ENCODE measurements around the gene FLYWCH1. TPM values are rescaled to one million over a fixed set of nuclear protein-coding genes. Genes with fewer than 3 reads are reported as not detected.

Gene FLYWCH1
- total RNA-seq, 6 experiments from 2014 or later, result 30.3 to 34.9 (median 33.7) TPM

GRCh38 chr16:2964475-2965336, 53.0 kb downstream of the FLYWCH1 start:
- Mint-ChIP-seq H3K9me3 (0 out of 2 replicates have a peak, but pooled peaks cover 6% of the 10 kb centered on the region), H3K27ac (no peak overlapping the region), H3K36me3 (ENCODE audit: low read depth) (no peaks in the 10 kb centered on the region), H3K4me1 (ENCODE audit: low read depth) (no peaks in the 10 kb centered on the region), H3K27me3 (ENCODE audit: insufficient read depth) (peaks cover 32% of the 10 kb centered on the region), H3K4me3 (no peak overlapping the region)
- no peak for DNase-seq
- no peak; the same call in 1 of the 2 replicates for TF ChIP-seq CTCF (IDR thresholded peaks at IDR 0.05)

GRCh38 chr16:2966043-2966807, 54.5 kb downstream of the FLYWCH1 start:
- Mint-ChIP-seq H3K27me3 (ENCODE audit: insufficient read depth) (peaks cover 24% of the 10 kb centered on the region), H3K36me3 (ENCODE audit: low read depth) (no peaks in the 10 kb centered on the region), H3K27ac (no peak overlapping the region), H3K9me3 (0 out of 2 replicates have a peak, but pooled peaks cover 6% of the 10 kb centered on the region), H3K4me3 (no peak overlapping the region), H3K4me1 (ENCODE audit: low read depth) (peaks cover 8% of the 10 kb centered on the region; the same call in 1 of the 2 replicates)
- no peak for TF ChIP-seq CTCF (IDR thresholded peaks at IDR 0.05)
- no peak for DNase-seq

GRCh38 chr16:2966808-2967191, 55.1 kb downstream of the FLYWCH1 start:
- no peak for DNase-seq
- H3K27me3 Mint-ChIP-seq (ENCODE audit: insufficient read depth), result peaks cover 24% of the 10 kb centered on the region
- no peak overlapping the region for H3K4me3 Mint-ChIP-seq
- no peak for TF ChIP-seq CTCF (IDR thresholded peaks at IDR 0.05)
- 0 out of 2 replicates have a peak, but pooled peaks cover 6% of the 10 kb centered on the region for H3K9me3 Mint-ChIP-seq
- H3K27ac Mint-ChIP-seq, result no peak overlapping the region
- peaks cover 8% of the 10 kb centered on the region; the same call in 1 of the 2 replicates for H3K4me1 Mint-ChIP-seq (ENCODE audit: low read depth)
- no peaks in the 10 kb centered on the region for H3K36me3 Mint-ChIP-seq (ENCODE audit: low read depth)

DNA sequence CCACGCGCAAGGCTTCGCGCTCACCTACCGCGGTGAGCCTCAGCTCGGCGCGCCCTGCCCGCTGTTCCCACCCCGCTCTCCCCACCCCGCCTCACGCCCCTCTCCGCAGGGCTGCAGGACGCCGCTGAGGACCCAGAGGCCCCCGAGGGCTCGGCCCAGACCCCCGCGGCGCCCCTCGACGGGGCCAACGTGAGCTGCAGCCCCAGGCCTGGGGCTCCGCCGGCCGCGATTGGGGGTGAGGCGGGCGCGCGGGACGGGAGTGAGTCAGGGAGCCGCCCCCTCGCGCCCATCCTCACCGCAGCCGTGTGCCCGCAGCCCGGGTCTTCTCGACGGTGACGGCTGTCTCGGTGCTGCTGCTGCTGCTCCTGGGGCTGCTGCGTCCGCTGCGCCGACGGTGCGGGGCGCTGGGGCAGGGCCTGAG, 55.5 kb downstream of the FLYWCH1 start:
- no peak overlapping the region for H3K27ac Mint-ChIP-seq
- peaks cover 8% of the 10 kb centered on the region; the same call in 1 of the 2 replicates for H3K4me1 Mint-ChIP-seq (ENCODE audit: low read depth)
- peaks cover 24% of the 10 kb centered on the region for H3K27me3 Mint-ChIP-seq (ENCODE audit: insufficient read depth)
- no peak for DNase-seq
- H3K9me3 Mint-ChIP-seq, result 0 out of 2 replicates have a peak, but pooled peaks cover 6% of the 10 kb centered on the region
- no peak for TF ChIP-seq CTCF (IDR thresholded peaks at IDR 0.05)
- H3K4me3 Mint-ChIP-seq, result no peak overlapping the region
- H3K36me3 Mint-ChIP-seq (ENCODE audit: low read depth), result no peaks in the 10 kb centered on the region

- H3K4me3 Mint-ChIP-seq, result no peak overlapping the region
These were observed 56.0 kb downstream of the FLYWCH1 start for GRCh38 chr16:2967721-2968161.

More at GRCh38 chr16:2967721-2968161, 56.0 kb downstream of the FLYWCH1 start:
- 0 out of 2 replicates have a peak, but pooled peaks cover 6% of the 10 kb centered on the region for H3K9me3 Mint-ChIP-seq
- no peaks in the 10 kb centered on the region for H3K36me3 Mint-ChIP-seq (ENCODE audit: low read depth)
- H3K27me3 Mint-ChIP-seq (ENCODE audit: insufficient read depth), result peaks cover 23% of the 10 kb centered on the region
- no peak for TF ChIP-seq CTCF (IDR thresholded peaks at IDR 0.05)
- H3K27ac Mint-ChIP-seq, result no peak overlapping the region
- peaks cover 8% of the 10 kb centered on the region; the same call in 1 of the 2 replicates for H3K4me1 Mint-ChIP-seq (ENCODE audit: low read depth)
- DNase-seq, result no peak

Measured in HFFc6 (cell line).